Measurements from ENCODE around the gene IL12RB2.

- no peak for TF ChIP-seq POLR2AphosphoS5 (IDR thresholded peaks at IDR 0.05; ENCODE audit: low read depth, low read length)
- TF ChIP-seq POLR2A (IDR thresholded peaks at IDR 0.05; ENCODE audit: low read depth, low read length), result no peak
Measured at GRCh38 chr1:67339623-67340343, 32.1 kb downstream of the IL12RB2 start.
